Renal pelvis (tissue), 4 donors: ENCODE results near the gene TECPR1. TPM values are rescaled to one million over a fixed set of nuclear protein-coding genes. Genes with fewer than 3 reads are reported as not detected.

Experiments used
- DNase-seq: peaks from one replicate; pipeline ENCODE4 v3.0.0-alpha.2; 2013
- polyA plus RNA-seq, 3 donors: library from polyadenylated mRNA; unstranded; fragments of 120-200 nt; gene quantifications; one replicate each; pipeline ENCODE4 v1.2.1, GENCODE V29; 2013; ENCODE audit not compliant: insufficient read length in 3 of 3

The TECPR1 gene
- polyA plus RNA-seq, 3 donors = 15.9 to 28.5 (median 23.1) TPM

DNA sequence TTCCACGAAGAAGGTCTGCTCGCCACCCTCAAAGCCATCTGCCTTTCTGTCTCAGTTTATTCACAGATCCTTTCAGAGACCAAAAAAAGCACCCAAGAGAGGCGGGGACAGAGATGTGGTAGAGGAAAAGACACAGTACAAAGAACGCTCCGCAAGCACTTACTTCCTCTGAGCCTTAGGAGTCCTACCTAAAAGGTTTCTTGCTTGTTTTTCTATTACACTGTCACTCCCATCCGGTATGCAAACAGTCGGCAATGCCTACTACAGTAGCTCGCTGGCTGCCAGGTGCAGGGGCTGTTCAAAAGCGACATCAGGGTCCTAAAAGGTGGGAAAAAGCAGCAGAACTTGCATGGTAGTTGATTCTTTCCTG, 816 bp downstream of the TECPR1 start:
- DNase-seq = no peak

GRCh38 chr7:98250789-98251188, 1.2 kb downstream of the TECPR1 start:
- no peak for DNase-seq

DNA sequence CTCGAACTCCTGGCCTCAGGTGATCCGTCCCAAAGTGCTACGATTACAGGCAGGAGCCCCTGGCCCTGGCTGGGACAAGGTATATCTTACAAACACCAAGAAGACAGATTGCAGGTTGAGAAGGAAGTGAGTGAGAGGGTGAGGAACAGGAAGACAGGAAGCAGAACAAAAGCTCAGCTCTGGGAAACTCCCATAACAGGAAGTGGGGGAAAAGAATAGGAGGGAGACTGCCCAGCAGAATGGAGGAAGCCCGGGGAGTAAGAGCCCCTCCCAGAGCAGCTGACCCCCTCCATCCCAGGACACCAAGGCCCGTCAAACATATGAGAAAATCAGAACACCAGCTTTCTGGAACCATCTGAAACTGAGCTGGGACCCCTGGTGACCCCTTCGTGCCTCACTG, 2.9 kb downstream of the TECPR1 start:
- no peak for DNase-seq

DNA sequence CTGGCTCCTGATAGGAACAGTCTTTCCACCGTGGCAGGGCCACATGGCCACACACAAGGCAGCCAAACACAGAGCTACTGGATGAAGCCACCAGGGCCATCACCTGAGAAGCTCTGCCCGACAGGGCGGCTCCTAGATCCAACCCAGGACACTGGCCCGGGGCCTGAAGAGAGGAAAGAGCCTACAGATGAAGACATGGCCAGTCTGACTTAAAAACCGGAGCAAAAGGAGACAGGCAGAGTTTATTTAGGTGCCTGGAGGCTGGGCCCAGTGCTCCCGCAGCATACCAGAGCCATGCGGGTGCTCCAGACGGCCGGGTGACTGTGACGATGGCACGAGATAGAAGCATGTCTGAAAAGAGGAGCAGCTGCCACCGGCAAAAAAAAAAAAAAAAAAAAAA, 3.9 kb downstream of the TECPR1 start:
- DNase-seq = no peak

- no peak for DNase-seq
Observed at GRCh38 chr7:98244871-98245270, 7.2 kb downstream of the TECPR1 start.

DNA sequence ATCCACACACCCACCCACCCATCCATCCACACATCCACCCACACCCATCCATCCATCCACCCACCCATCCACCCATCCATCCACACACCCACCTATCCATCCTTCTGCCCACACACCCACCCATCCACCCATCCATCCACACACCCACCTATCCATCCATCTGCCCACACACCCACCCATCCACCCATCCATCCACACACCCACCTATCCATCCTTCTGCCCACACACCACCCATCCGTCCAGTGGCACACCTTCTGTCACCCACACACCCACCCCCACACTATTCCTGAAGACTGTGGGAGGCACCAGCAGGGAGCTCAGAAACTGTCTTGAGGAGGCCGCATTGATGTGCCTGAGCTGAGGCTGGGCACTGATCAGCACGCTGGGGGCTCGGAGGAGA, 9.1 kb downstream of the TECPR1 start:
- DNase-seq = no peak

DNA sequence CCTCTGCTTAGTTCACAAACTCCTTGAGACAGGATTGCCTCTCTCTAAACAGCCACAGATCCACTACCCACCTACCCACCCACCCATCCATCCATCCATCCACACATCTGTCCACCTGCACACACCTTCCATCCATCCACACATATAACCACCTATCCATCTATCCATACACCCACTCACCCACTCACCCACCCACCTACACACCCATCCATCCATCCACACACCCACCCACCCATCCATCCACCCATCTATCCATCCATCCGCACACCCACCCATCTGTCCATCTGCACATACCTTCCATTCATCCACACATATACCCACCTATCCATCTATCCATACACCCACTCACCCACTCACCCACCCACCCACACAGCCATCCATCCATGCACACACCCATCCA, 9.7 kb downstream of the TECPR1 start:
- no peak for DNase-seq

DNA sequence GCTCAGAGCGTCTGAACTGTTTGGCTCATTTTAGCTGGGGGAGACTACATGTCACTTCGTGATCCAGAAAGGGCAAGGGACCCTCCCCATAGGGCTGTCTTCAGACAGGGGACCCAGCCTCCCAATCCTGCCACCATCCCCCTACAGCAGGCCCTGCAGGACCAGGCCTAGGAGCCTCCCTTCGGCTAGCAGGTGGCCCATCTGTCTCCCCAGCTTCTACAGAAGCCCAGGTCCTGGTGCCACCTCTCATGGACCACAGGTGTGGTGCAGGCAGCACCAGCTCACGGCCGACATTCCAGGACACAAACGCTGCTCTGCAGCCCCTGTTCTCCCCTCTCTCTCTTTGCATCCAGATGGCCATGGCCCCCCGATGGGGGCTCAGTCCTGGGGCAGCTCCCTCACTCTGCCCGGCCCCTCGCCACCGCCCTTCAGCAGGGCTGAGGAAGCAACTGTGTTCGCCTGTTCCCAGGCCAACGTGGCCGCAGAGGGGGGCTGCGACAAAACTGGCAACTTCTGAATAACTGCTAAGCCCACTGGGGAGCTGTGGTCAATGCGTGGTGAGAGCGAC, 10.3 kb downstream of the TECPR1 start:
- no peak for DNase-seq

- no peak for DNase-seq
Observed at GRCh38 chr7:98240961-98241673, 10.9 kb downstream of the TECPR1 start.

DNA sequence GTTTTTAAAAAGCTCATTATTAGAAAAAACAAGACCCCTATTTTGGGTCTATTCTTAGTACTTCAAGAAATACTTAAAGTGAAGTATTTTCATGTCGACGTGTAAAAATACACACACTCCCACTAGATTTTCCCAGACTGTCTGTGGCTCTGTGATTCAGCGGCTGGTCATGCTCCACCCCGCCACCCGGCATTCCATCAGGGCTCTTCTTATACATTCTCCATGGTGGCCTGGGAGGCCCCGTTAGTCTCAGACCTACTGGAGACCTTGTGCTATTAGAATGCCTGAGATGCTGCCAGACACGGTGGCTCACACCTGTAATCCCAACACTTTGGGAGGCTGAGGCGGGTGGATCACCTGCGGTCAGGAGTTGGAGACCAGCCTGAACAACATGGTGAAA, 13.1 kb downstream of the TECPR1 start:
- DNase-seq = no peak

GRCh38 chr7:98238076-98238475, 14.0 kb downstream of the TECPR1 start:
- no peak for DNase-seq

- DNase-seq = no peak
Observed at GRCh38 chr7:98236355-98237185, 15.5 kb downstream of the TECPR1 start.

DNA sequence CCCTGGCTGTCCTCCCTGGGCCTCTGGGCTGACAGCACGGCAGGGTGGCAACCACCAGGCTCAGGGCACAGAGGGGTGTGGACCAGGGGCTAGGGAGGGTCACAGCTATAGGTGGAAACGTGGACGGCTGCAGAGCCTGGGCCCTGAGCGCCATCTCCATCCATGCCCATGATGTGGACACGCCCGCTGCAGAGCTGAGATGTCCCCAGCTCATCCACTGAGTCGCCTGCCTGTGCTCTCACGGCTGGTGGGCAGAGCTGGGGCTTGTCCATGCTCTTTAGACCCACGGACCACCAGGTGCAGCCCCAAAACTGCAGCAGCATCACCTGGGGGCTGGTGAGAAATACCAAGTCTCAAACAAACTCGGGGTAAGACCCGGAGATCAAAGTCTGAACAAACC, 16.1 kb downstream of the TECPR1 start:
- DNase-seq = no peak

DNA sequence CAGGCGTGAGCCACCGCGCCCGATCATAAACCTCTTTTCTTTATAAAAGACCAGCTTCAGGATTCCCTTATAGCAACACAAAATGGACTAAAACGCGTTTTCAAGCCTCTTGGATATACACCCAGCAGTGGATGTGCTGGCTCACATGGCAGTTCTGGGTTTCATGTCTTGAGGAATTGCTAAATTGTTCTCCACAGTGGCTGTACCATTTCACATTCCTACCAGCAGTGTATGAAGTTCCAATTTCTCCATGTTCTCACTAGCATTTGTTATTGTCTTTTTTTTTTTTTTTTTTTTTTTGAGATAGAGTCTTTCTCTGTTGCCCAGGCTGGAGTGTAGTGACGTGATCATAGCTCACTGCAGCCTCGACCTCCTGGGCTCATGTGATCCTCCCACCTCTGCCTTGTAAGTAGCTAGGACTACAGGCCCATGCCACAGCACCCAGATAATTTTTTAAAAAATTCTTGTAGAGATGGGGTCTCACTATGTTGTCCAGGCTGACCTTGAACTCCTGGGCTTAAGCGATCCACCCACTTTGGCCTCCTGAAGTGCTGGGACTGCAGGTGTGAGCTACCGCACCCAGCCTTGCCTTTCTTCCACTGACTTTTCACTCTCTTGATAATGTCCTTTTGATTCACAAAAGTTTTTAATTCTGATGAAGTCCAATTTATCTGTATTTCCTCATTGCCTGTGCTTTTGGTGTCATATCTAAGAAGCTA, 17.4 kb downstream of the TECPR1 start:
- DNase-seq = no peak

- DNase-seq = no peak
Observed at GRCh38 chr7:98233219-98234070, 18.6 kb downstream of the TECPR1 start.

- DNase-seq = no peak
Observed at GRCh38 chr7:98232799-98233198, 19.2 kb downstream of the TECPR1 start.

GRCh38 chr7:98232263-98232585, 19.8 kb downstream of the TECPR1 start:
- no peak for DNase-seq

DNA sequence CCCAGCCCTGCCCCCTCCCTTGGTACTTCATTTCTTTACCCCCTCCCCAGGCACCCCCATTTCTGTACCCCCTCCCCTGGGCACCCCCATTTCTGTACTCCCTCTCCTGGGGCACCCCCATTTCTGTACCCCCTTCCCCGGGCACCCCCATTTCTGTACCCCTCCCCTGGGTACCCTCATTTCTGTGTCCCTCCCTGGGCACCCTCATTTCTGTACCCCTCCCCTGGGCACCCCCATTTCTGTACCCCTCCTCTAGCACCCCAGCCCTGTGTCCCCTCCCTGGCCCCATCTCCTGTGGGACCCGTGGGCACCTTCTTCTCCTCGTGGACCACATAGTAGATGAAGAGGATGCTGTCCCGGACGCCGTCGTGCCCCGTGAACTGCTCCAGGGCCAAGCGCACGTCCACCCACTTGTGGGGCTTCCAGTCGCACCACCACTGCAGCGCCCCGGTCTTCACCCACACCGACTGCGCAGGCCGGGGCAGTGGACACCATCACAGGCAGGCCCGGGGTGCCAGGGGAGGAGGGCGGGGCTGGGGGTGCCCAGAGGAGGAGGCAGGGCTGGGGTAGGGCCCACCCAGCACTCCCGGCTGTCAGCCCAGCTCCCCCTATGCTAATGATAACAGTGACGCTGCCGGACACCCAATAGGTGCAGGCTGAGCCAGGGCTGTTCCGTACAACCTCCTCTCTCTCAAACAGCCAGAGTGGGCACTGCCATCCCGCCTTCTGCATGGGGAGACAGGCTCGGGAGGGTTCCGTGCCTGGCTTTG, 20.4 kb downstream of the TECPR1 start:
- no peak for DNase-seq

DNA sequence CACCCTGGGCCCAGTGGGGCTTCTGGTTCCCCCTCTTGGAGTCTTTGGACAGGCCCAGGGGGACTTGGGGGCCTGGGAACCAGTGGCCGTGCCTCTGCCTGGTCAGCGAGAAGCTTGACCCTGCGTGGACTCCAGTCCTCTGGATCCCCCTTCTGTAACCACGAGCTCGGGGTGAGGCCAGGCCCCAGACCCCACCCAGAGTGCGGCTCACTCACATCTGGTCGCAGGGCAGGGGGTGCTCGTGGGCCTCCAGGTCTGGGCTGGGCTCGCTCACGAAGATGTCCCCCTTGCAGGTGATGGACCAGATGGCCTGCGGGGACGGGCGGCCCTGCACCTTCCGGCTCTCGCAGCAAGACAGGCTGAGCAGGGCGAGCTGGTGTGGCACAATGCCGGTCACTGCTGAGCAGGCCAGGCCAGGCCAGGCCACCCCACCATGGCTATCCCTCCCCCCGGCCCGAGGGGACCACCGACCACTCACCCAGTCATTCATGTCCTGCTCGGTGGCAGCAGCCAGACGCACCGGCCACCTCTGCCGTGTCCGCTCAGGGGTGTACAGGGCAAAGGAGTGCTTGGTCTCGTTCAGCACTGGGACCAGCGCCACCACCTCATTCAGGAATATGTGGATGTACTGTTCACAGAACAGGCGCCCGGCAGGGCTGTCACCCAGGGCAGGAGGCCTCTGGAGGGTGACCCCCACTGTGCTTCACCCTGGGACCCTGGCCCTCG, 21.1 kb downstream of the TECPR1 start:
- DNase-seq = no peak
